Activated naive CD4-positive, alpha-beta T cell treated with Interleukin-2 at 50 U/mL for 16 hours (primary cell): Measurements from ENCODE around the gene UGT1A3.

Experiments
- DNase-seq: peaks from one replicate; pipeline ENCODE4 v3.0.0-alpha.2; 2020

The UGT1A3 gene

DNA sequence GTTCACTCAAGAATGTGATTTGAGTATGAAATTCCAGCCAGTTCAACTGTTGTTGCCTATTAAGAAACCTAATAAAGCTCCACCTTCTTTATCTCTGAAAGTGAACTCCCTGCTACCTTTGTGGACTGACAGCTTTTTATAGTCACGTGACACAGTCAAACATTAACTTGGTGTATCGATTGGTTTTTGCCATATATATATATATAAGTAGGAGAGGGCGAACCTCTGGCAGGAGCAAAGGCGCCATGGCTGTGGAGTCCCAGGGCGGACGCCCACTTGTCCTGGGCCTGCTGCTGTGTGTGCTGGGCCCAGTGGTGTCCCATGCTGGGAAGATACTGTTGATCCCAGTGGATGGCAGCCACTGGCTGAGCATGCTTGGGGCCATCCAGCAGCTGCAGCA lies 31.2 kb downstream of the UGT1A3 start, which contains the start of gene UGT1A1:
TSS of gene UGT1A1 (plus strand) at position 228 of the 400 bp plus-strand sequence. CDS start at position 246, 18 bp downstream.
- DNase-seq, result no peak

DNA sequence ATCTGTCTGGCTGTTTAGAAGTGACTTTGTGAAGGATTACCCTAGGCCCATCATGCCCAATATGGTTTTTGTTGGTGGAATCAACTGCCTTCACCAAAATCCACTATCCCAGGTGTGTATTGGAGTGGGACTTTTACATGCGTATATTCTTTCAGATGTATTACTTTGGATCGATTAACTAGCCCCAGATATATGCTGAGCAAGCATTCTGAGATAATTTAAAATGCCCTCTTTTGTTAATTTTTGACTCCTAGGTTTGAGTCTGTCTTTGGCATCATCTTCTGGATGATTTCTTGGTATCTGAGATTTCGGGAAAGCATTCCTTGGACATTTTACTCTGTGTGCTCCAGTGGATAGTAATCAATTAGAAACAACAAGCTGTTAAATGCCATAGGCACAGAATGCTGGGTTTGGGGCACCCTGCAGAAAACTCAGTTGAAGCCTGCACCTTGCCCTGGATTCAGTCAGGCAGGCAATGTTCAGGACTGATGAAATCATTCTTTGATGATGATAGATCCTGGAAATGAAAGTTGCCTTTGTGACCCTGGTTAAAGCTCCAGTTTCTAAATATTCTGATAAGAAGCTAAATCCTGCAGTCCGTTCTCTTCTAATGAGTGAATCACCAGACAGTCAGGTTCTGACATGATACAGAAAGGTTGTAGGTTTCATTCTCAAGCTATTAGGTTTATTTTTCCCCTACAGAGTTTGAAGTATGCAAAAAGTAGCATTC lies 32.4 kb downstream of the UGT1A3 start:
- DNase-seq, result no peak

DNA sequence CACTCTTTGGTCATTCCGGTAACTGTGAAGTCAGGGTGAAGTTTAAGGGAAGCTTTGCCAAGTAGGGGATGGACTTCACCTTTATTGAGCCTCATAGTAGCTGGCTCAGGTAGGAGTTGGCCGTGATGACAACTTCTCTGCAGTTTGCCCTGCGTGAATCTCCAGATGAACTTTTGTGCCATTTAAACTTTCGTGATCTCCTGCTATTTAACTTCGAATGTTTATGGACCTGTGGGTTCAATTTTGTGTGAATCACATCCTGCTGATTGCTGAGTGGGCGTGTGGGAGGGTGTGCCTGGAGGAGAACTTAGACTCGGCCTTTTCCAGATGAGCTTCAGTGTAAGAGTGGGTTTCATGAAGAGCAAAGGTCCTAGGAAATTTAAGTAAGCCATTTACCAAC lies 35.4 kb downstream of the UGT1A3 start:
- no peak for DNase-seq

DNA sequence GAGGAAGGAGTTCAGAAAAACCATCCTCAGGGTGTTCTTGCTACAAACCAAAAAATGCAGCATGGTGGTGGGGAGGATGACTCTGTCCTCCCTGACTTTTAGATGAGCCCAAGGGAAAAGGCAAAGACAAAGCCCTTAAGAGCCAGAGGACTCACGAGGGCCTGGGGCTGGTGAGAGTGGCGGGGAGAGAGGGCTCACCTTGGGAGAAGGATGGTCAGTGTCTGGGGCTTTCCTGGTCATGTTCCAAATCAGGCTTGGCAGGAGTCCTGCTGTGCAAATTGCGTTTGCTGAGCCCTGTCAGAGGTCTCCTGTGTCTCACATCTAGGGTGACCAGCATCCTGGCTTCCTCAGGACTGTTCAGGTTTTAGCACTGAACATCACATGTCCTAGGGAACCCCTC lies 35.9 kb downstream of the UGT1A3 start:
- DNase-seq, result no peak

DNA sequence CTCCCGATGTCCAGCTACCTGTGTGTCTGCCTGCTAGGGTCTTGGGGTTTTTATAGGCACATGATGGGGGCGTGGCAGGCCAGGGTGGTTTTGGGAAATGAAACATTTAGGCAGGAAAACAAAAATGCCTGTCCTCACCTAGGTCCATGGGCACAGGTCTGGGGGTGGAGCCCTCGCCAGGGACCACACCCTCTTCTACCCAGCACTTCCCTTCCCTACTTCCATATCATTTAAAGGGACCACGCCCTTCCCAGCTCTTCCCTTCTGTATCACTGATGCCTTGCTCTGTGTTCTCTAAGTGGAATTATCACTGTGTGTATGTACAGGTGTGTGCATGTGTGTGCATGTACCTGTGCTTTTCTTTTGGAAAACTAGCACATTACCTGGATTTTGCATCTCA lies 37.6 kb downstream of the UGT1A3 start:
- DNase-seq, result no peak

DNA sequence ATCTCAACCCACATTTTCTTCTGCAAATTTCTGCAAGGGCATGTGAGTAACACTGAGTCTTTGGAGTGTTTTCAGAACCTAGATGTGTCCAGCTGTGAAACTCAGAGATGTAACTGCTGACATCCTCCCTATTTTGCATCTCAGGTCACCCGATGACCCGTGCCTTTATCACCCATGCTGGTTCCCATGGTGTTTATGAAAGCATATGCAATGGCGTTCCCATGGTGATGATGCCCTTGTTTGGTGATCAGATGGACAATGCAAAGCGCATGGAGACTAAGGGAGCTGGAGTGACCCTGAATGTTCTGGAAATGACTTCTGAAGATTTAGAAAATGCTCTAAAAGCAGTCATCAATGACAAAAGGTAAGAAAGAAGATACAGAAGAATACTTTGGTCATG lies 39.2 kb downstream of the UGT1A3 start:
- no peak for DNase-seq

DNA sequence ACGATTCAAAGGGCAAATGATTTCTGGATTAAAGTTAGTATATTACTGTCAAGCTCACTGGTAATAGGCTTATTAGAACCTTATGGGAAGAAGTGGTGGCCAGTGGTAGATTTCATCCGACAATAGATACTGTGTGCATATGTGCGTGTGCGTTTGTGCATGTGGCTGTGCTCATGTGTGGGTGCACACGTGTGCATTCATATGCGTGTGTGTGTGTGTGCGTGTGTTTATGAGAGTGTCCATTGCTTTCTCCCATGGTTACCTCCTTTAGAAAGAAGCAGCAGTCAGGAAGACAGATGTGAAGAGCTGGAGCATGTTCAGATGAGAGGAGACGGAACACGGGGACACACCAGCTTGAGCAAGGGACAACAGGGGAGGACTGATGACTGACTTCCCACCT lies 40.4 kb downstream of the UGT1A3 start:
- no peak for DNase-seq

DNA sequence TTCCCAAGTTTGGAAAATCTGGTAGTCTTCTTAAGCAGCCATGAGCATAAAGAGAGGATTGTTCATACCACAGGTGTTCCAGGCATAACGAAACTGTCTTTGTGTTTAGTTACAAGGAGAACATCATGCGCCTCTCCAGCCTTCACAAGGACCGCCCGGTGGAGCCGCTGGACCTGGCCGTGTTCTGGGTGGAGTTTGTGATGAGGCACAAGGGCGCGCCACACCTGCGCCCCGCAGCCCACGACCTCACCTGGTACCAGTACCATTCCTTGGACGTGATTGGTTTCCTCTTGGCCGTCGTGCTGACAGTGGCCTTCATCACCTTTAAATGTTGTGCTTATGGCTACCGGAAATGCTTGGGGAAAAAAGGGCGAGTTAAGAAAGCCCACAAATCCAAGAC lies 43.3 kb downstream of the UGT1A3 start:
- DNase-seq, result no peak

DNA sequence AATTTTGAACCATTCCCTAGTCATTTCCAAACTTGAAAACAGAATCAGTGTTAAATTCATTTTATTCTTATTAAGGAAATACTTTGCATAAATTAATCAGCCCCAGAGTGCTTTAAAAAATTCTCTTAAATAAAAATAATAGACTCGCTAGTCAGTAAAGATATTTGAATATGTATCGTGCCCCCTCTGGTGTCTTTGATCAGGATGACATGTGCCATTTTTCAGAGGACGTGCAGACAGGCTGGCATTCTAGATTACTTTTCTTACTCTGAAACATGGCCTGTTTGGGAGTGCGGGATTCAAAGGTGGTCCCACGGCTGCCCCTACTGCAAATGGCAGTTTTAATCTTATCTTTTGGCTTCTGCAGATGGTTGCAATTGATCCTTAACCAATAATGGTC lies 43.7 kb downstream of the UGT1A3 start:
- DNase-seq, result no peak

DNA sequence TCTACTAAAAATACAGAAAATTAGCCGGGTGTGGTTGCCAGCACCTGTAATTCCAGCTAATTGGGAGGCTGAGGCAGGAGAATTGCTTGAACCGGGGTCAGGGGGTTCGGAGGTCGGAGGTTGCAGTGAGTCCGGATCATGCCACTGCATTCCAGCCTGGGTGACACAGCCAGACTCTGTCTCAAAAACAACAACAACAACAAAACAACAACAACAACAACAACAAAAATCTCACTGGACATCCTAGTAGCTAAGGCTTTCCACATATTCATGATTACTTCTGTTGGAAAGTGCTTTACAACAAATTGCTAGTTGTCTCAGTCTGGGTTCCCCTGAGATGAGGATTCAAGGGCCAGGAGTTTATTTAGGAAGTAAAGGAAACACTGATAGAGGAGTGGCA lies 45.0 kb downstream of the UGT1A3 start:
- no peak for DNase-seq

DNA sequence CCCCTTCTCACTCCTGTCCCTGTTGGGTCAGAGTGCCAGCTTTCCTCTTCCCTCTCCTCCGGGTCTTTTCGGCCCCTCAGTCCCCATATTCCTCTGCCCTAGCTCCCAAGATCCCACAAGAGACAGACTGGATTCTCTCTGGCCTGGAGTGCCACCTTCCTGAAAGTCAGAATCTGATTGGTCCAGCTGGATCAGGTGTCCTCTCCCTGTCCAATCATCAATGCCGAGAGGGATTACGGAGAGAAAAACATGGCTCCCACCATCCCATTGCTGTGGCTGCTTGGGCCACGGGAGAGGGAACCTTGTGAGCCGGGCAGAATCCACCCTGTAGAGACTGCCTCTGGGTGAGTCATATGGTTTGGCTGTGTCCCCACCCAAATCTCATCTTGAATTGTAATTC lies 46.6 kb downstream of the UGT1A3 start:
- no peak for DNase-seq

DNA sequence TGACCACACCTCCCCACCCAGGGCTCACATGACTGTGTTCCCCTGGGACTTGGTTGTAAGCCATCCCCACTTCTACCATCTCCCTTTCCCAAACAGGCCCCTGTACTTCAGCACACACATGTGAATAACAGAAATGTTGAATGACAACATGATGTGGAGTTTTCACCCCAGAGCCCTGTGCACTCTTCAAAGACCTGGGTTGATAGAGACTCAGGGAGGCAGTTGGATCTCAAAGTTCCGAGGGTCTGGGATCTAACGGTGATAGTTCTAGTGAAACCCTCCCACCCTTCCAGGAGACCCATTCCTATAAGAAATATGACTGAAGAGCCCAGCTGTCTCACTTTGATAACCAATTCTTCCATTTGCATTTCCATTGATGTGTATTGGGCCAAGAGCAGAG lies 49.2 kb downstream of the UGT1A3 start, which contains the start of gene MROH2A:
TSS of gene MROH2A (plus strand) at position 301 of the 400 bp plus-strand sequence. CDS start 1,029 bp downstream, outside the sequence.
- DNase-seq, result no peak

DNA sequence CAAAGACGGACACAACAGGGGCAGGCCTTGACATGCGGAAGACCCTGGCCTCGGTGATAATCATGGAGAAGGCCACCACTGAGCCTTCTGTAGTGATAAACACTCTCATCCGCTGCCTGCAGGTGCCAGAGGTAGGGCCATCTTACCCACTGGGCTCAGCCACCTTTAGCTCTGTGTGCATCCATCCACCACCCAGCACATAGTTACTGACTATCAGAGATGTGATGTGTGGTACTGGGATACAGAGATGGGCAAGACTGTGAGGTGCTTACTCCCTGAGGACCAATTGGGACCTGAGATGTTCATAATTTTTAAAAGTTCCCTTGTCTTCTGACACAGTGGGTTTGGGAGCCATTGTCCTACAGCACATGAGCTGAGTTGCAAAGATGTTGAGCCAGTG lies 50.9 kb downstream of the UGT1A3 start:
- no peak for DNase-seq

DNA sequence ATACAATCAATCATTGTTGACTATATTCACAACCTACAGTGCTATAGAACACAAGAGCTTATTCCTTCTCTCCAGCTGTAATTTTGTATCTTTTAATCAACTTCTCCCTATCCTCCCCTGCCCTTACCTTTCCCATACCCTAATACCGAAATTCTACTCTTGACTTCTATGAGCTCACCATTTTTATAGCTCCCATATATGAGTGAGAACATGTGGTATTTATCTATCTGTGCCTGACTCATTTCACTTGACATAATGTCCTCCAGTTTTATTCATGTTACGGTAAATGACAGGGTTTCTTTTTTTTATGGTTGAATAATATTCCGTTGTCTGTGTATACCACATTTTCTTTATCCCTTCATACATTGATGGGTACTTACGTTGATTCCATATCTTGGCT lies 51.9 kb downstream of the UGT1A3 start:
- no peak for DNase-seq

DNA sequence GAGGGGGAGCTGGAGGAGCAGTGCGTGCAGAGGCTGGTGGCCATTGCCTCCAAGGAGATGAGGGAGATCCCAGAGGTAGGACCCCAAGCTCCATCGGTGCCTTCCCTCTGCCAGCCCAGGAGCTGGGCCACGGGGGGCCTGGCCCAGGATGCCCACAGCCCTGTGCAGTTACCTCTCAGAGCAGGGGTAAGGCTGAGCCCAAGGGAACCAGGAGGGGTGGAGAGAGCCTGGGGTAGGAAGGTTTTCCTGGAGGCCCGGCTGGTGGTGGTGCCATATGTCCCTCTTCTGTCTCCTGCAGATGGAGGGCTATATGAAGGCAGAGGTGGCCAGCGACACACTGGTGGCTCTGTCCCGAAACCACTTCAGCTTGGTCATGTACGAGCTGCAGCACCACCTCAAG lies 60.7 kb downstream of the UGT1A3 start:
- no peak for DNase-seq

DNA sequence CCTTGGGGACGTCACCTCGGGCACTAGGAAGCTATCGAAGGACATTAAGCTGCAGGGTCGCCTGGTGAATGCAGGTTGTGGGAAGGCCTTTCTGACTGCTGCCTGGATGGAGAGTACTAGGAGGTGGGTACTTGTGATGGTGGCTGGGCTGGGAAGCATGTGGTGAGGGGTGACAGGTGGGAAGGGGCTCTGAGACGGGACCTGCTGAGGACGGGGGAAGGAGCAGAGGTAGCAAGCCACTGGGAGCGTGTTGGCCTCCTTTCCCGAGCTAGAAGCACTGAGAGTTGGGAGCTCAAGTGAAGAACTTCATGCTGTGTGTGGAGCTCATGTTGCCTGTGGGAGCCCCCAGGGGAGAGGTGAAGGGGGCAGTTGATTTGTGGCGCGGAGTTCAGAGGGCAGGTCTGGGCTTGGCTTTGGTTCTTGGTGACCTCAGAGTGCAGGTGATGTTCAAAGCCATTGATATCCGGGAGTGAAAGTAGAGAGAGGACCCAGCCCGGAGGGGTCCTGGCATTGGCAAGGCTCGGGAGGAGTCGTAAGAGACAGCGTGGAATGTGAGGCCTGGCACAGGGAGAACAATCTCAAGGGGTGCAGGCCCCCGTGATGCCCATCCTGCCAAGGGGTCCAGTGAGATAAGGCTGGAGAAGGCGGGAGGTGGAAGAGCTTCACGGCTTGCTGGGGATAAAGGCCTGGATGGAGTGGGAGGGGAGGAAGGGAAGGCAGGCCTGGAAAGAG lies 62.5 kb downstream of the UGT1A3 start:
- no peak for DNase-seq

DNA sequence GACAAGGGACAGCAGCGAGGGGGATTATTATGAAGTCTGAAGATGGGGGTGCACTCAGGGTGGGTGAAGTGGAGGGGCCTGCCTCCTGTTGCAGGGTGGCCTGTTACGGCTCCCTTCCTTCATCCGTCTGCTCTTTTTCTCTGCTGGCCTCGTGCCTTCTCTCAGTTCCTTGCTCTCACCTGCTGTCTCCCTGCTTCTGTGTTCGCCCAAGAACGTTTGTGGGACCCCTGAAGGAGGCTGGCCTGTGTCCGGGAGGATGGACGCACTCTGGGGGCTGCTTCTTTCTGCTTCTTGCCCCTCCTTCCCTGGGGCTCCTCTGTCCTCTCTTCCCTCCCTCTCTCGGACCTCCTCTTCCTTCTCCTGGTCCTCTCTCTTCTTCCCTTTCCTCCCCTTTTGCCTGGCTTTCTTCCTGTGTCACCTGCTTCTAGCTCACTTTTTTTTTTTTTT lies 63.1 kb downstream of the UGT1A3 start:
- DNase-seq, result no peak

DNA sequence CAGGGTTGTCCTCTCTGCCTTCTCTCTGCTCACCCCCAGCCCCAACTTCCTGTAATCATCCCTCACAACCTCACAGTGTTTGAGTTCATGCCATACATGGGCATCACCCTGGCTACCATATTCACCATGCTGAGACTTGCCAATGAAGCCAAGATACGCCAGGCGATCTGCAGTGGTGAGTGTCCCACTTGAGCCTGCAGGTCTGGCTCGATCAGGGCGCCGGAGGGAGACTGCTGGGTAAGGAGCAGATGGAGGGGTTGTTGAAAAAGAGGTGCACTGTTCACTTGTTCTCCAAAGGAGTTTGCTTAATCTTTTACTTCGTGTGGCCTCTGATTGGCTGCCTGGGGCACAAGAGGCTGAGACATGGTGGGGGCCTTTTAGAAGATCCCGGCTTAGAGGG lies 63.9 kb downstream of the UGT1A3 start:
- DNase-seq, result no peak

DNA sequence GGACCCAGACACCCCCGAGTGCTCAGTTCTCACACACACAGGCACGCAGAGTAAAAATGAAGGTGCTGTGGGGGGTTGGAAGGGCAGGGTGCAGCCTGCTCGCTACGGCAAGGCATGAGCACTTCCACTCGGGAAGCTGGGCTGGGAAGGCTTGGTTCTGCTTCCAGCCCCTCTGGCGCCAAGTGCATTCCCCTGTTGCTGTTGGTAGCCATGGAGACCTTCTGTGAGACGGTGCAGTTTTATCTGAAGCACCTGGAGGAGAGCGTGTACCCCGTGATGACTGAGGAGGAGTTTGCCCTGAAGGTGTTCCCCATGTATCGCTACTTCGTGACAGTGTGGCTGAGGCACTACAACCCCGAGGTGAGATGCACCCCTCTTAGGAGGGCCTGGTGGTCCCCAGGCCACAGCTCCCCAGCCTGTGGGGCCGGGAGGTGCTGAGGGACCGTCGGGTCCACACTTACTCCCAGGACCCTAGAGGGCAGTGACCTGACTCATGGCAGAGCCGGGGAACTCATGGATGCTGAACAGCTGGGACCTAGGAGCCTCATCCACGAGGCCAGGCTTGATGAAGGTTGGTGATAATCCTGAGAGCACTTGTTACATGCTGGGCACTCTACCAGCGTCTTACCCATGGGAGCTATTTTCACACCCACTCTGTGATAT lies 64.8 kb downstream of the UGT1A3 start:
- no peak for DNase-seq

DNA sequence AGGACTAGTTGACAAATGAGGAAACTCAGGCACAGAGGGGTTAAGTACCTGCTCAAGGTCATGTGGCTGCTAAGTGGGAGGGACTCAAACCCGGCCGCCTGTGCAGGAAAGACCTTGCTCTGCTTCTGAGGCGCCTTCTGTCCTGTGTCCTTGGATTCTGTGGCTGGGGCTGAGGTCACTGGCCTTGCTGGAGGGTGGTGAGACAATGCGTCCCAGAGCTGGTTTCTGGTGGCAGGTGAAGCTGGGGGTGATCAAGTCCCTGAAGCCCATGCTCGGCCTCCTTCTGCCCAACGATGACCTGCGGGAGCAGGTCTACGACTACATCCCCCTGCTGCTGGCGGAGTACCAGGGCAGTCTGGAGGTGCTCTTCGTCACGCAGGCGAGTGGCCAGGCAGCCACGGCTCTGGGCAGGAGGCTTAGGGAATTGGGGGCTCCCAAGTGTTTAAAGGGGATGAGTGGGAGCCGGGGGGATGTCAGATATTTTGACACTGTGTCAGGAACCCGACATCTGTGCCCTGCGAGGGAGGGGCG lies 65.4 kb downstream of the UGT1A3 start:
- no peak for DNase-seq

DNA sequence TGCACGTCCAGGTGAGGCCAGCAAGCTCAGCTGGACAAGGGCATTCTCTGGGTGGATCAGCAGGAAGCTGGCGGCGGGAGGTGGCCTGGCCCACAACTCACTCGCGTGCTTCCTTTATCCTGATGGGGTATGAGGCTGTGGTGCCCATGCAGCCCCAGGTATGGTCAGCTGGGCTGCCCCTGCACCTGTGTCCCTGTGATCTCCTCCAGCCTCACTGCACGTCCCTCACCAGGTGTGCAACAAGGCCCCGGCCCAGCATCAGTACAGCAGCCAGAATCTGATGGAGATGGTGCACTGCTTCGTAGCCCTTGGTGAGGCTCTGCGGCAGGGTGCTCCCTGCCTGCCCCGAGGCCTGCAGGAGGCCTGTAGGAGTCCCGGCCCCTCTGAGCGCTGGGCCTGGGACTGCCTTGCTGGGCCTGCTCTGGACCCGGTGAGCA lies 66.9 kb downstream of the UGT1A3 start:
- no peak for DNase-seq

DNA sequence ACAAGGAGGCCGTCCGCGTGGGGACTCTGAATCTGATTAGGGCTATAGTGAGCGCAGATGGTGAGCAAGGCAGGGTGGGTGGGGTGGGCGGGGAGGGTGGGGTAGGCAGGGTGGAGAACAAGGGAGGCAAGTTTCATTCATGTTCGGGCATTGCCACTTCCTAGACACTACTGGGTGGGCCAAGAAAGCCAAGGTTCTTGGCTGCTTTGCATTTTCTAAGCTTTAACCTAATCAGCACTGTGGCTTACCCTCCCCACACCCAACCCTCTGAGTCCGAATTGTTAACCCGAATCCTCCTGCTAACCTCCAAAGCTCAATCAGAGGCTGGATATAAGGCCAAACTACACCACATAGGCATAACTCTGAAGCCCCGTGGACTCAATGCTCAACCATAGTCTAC lies 67.4 kb downstream of the UGT1A3 start:
- no peak for DNase-seq

DNA sequence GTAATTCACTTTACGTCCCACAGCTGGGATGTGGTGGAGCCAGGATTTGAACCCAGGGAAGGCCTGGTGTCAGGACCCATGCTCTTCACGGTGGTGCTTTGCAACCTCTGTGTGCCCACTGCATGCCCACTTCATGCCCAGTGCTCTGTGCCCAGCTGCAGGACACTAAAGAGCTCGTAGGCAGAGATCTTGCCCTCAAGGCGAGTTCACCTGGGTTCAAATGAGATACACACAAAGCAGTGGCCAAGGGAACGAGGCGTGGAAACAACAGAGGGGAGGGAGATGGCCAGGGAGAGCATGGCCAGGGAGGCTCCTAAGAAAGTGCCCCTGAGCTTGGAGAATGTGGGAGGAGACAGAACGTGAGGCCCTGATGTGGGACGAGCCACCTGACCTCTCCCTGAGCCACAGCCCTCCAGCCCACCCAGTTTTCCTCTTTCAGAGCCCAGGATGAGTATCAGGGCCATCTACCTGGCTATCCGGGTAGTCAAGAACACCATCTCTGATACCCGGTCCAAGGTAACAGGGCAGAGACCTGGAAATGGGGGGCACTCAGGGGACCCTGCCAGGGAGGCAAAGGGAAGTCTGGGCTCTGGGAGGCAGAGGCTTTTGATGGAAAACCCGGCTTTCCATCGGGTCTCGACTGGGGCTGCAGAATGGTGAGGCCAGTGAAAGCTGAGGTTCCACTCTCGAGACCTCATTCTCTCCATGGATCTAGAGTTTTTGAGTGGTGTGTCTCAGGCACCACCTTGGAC lies 69.7 kb downstream of the UGT1A3 start:
- DNase-seq, result no peak
